Esophagus squamous epithelium (tissue), 5 donors: ENCODE data around the gene GPR161. TPM values are rescaled to one million over a fixed set of nuclear protein-coding genes. Genes with fewer than 3 reads are reported as not detected.

Source experiments
- DNase-seq: peaks from one replicate; lab custom pipeline; 2025; lab: John Stamatoyannopoulos, UW
- H3K27ac ChIP-seq, 4 donors: fragments of 200-600 bp; sonication (generic); one replicate each; pipeline ENCODE4 v1.5.1; 2016 to 2019; ENCODE audit warnings: mild to moderate bottlenecking in 1 of 4
- H3K27me3 ChIP-seq, 4 donors: fragments of 200-600 bp; sonication (generic); 1 replicate in 3 of 4; 2 replicates in 1 of 4; pipeline versions ENCODE4 v1.5.1 to v1.6.0; 2017 to 2021; ENCODE audit warnings: antibody characterized with exemption in 1 of 4
- H3K36me3 ChIP-seq, 3 donors: fragments of 200-600 bp; sonication (generic); one replicate each; pipeline ENCODE4 v1.5.1; 2016 to 2019
- H3K4me1 ChIP-seq, 3 donors: fragments of 200-600 bp; sonication (generic); one replicate each; pipeline ENCODE4 v1.5.1; 2017 to 2019
- H3K4me3 ChIP-seq, 4 donors: fragments of 200-600 bp; sonication (generic); 1 replicate in 3 of 4; 2 replicates in 1 of 4; pipeline ENCODE4 v1.5.1; 2016 to 2019; ENCODE audit warnings: mild to moderate bottlenecking in 2 of 4, moderate library complexity in 1 of 4
- H3K9me3 ChIP-seq, 3 donors: fragments of 200-600 bp; sonication (generic); one replicate each; pipeline ENCODE4 v1.5.1; 2016 to 2019
- CTCF ChIP-seq, 6 experiments: fragments of 450-650 bp in 4 of 6; fragments of 200-600 bp in 2 of 6; sonication (generic) in 2 of 6; IDR thresholded peaks; one replicate each; pipeline ENCODE4 v1.5.1; 2016 to 2019; ENCODE audit warnings: antibody characterized with exemption in 6 of 6, mild to moderate bottlenecking in 4 of 6, moderate library complexity in 4 of 6
- POLR2A ChIP-seq, 4 donors: fragments of 450-650 bp; IDR thresholded peaks; one replicate each; pipeline ENCODE4 v1.6.1; 2017; ENCODE audit warnings: antibody characterized with exemption in 4 of 4, mild to moderate bottlenecking in 4 of 4, moderate library complexity in 3 of 4
- WGBS, 2 donors: methylation state at CpG; one replicate each; pipeline ENCODE4 v1.1.5; 2018; 5-methylcytosine and 5-hydroxymethylcytosine counted together
- intact Hi-C: fragments of 100-400 bp; cut with DNase I; formaldehyde crosslinking; loops from one replicate; pipeline ENCODE4 v1.15.0; 2022
- total RNA-seq, 4 donors: library from RNA; depleted of rRNA; stranded (reverse); fragments of >200 nt; gene quantifications; one replicate each; pipeline ENCODE4 v1.1.0, GENCODE V29; 2016
- donor health status: DM: yes; HTN: yes; CAD: no.

Gene GPR161
- total RNA-seq, 4 donors from 2014 or later = 1.7 to 12.2 (median 3.9) TPM

DNA sequence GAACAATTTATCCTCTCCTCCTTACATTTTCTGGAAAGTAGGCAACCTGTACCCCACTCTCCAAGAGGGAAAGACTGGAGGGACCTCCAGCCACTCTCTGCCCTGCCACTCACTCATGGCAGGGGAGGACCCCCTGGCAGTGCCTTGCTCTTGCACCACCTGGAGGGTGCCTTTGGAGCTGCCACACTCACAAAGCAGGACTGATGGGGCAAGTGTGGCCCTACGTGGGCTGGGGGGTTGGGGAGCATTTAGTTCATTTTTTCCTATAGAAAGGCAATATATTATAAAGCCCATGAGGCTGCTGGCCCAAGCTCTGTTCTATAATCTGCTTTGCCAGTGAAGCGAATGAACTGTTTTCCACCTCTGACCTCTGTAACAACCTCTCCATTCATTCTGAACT is 50.3 kb downstream of the GPR161 start:
- no peaks in the 10 kb centered on the region for H3K9me3 ChIP-seq
- WGBS, 2 donors = 67 to 71% methylated on average over 2 of the region's 2 CpGs
- no peak overlapping the region for H3K4me3 ChIP-seq
- peak overlapping the region in 3 of 4 donors; percentile 76 to 81 (median 77) for H3K27ac ChIP-seq
- no peak for DNase-seq
- peaks cover 0 to 49% (median 5%) of the 10 kb centered on the region in 3 donors for H3K4me1 ChIP-seq
- TF ChIP-seq CTCF (IDR thresholded peaks at IDR 0.05) = no peak
- no peak for TF ChIP-seq POLR2A (IDR thresholded peaks at IDR 0.05)
- H3K36me3 ChIP-seq = peaks cover 0 to 21% (median 0%) of the 10 kb centered on the region in 3 donors
- no peaks in the 10 kb centered on the region for H3K27me3 ChIP-seq
- intact Hi-C loops = no loop called here

DNA sequence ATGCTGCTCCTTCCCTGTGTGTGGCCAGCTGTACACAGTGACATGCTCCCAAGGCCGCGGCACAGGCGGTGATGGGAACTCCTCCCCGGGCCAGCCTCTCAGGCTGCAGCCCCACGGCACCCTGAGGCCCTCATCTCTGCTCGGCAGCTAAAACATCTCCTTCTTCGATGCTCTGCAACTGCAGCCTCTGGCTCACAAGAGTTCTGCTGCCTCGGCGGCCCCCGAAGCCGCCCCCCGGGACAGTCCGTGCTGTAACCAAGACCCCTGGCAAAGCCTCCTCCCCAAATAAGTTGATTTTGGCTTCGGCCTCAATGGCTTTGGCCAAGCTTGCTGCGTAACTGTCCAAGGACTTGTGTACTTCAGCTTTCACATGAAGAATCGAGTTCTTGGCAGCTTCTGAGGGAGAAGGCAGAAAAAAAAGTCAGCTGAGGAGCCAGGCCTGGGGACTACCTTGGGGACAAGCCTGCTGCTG is 51.3 kb downstream of the GPR161 start:
- intact Hi-C loops = no loop called here
- WGBS, 2 donors = 46 to 60% methylated on average over 1 to 9 of the region's 16 CpGs
- no peak for DNase-seq
- Histone ChIP-seq H3K27ac (peak overlapping the region; percentile 22 to 81 (median 76)), H3K36me3 (peaks cover 0 to 18% (median 0%) of the 10 kb centered on the region in 3 donors), H3K4me3 (no peak overlapping the region), H3K27me3 (no peaks in the 10 kb centered on the region), H3K9me3 (no peaks in the 10 kb centered on the region), H3K4me1 (peaks cover 4 to 49% (median 5%) of the 10 kb centered on the region in 3 donors)
- TF ChIP-seq POLR2A (IDR thresholded peaks at IDR 0.05) = no peak
- TF ChIP-seq CTCF (IDR thresholded peaks at IDR 0.05) = no peak

- no peaks in the 10 kb centered on the region for H3K9me3 ChIP-seq
- no peaks in the 10 kb centered on the region for H3K27me3 ChIP-seq
- intact Hi-C loops = no loop called here
- H3K36me3 ChIP-seq = peaks cover 0 to 10% (median 0%) of the 10 kb centered on the region in 3 donors
- no peak overlapping the region for H3K4me3 ChIP-seq
- TF ChIP-seq CTCF (IDR thresholded peaks at IDR 0.05) (peak; percentile 54 to 85 (median 75)), POLR2A (IDR thresholded peaks at IDR 0.05) (no peak)
- peaks cover 4 to 45% (median 5%) of the 10 kb centered on the region in 3 donors for H3K4me1 ChIP-seq
- peak overlapping the region in 3 of 4 donors; percentile 76 to 81 (median 77) for H3K27ac ChIP-seq
- no peak for DNase-seq
- 45 to 66% methylated on average over 4 to 13 of the region's 13 CpGs for WGBS, 2 donors
Measured at GRCh38 chr1:168084396-168085231, 52.1 kb downstream of the GPR161 start.

DNA sequence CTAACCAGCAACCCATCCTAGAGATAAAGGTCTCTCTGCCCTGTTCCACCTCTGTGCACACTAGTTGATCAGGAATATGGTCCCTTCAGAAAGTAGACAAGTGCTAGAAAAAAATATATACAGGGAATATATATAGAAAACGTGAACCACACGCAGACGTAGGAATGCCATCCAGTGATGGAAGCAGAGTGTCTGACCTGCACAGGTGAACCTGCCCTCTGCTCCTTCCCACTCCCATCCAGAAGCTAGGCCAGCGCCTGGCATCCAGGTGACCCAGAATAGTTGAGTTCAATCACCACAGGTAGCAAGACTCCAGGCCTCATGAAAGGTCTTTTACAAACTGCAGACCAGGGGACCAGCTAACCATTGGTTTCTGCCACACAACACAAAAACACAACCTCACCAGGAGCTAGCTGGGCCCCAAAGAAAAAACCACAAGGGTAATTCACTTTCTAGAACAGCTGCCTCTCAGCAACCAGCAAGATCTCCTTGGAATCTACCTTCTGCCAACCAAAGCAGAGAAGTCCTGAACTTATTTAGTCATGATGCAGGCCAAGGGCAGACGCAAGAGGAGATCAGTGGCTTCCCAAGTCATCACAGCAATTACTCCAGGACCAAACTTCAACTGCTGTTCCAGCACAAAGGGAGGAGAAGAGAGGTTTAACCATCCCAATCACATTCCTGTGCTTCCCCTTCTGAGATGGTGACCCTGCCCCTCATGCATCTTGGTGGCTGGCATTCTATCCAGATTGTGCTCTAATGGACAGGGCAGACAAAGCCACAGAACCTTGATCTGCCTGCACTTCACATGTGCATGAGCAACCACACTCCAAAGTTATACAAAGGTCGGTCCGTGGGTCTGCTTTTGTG is 53.0 kb downstream of the GPR161 start:
- no peaks in the 10 kb centered on the region for H3K27me3 ChIP-seq
- 86 to 89% methylated on average over 7 of the region's 7 CpGs for WGBS, 2 donors
- no peak overlapping the region for H3K4me3 ChIP-seq
- H3K4me1 ChIP-seq = peaks cover 4 to 40% (median 5%) of the 10 kb centered on the region in 3 donors
- no peak for TF ChIP-seq CTCF (IDR thresholded peaks at IDR 0.05)
- no peak for TF ChIP-seq POLR2A (IDR thresholded peaks at IDR 0.05)
- H3K9me3 ChIP-seq = no peaks in the 10 kb centered on the region
- DNase-seq = no peak
- peaks cover 0 to 18% (median 0%) of the 10 kb centered on the region in 3 donors for H3K36me3 ChIP-seq
- intact Hi-C loops = no loop called here
- peak overlapping the region in 1 of 4 donors; percentile 77 for H3K27ac ChIP-seq
